ENCODE measurements around the gene GKN2.

DNA sequence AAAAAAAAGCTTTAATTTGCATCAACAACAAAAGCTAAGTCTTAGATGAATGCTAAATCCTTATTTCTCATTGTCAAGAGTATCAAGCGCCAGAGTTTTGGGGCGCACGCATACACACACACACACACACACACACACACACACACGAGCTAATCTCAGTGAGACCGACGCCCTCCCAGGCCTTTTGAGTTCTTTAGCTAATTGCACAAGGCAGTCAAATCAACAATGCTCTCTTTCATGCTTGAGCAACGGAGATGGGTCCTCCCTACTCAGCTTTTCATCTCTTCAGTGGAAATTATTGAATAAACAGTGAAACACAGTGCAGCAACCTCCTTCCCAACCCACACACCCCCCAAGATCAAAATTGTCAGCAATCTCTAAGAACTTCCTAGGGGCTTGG, 41.0 kb upstream of the GKN2 start:
- TF ChIP-seq POLR2A (IDR thresholded peaks at IDR 0.05), result no peak
- TF ChIP-seq, protein P1, sequence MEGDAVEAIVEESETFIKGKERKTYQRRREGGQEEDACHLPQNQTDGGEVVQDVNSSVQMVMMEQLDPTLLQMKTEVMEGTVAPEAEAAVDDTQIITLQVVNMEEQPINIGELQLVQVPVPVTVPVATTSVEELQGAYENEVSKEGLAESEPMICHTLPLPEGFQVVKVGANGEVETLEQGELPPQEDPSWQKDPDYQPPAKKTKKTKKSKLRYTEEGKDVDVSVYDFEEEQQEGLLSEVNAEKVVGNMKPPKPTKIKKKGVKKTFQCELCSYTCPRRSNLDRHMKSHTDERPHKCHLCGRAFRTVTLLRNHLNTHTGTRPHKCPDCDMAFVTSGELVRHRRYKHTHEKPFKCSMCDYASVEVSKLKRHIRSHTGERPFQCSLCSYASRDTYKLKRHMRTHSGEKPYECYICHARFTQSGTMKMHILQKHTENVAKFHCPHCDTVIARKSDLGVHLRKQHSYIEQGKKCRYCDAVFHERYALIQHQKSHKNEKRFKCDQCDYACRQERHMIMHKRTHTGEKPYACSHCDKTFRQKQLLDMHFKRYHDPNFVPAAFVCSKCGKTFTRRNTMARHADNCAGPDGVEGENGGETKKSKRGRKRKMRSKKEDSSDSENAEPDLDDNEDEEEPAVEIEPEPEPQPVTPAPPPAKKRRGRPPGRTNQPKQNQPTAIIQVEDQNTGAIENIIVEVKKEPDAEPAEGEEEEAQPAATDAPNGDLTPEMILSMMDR (IDR thresholded peaks at IDR 0.05), result no peak
- peak in 1 of 2 donors; percentile 47 for TF ChIP-seq EP300 (IDR thresholded peaks at IDR 0.05)

Data from tibial nerve (tissue), 4 donors.